Erythroblast (primary cell): ENCODE measurements around the gene PAFAH1B1.

Experiments
- GATA1 ChIP-seq: IDR thresholded peaks from 2 replicates; pipeline ENCODE4 v1.6.1; 2011; ENCODE audit warnings: low read depth, mild to moderate bottlenecking, control low read depth, low read length, moderate library complexity
- POLR2A ChIP-seq: IDR thresholded peaks from 2 replicates; pipeline ENCODE4 v1.6.1; 2011; ENCODE audit warnings: mild to moderate bottlenecking, low read length

DNA sequence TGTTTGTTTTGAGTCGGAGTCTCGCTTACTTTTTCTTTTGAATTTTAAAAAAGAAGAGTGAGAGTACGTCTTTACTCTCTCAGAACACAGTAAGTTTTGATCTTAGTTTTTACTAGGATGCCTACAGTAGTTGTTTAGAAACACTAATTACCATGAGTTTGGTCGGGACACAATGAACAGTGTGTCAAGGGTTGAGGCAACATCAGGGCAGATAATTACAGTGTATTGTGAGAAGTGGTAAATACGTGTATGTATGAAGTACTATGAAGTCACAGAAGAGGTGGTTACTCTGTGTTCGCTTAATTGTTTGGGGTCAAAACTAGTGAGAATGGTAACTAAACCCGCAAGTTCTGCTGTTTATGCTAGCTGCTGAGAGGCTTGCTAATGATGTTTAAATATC is 18.2 kb downstream of the PAFAH1B1 start:
- no peak for TF ChIP-seq POLR2A
- no peak for TF ChIP-seq GATA1
